Activated T-cell treated with anti-CD3 and anti-CD28 coated beads, Interleukin-2, amount 50 U/mL, for 24 hours (primary cell): Measurements from ENCODE around the gene CD28.

ENCODE experiments used
- DNase-seq: peaks from one replicate; pipeline ENCODE4 v3.0.0-alpha.2; 2020
- H3K27ac Mint-ChIP-seq: 2 replicates; pipeline ENCODE4 v1.8.0; 2020; ENCODE audit warnings: mild to moderate bottlenecking, mixed read lengths
- H3K27me3 Mint-ChIP-seq: 2 replicates; pipeline ENCODE4 v1.8.0; 2020; ENCODE audit warnings: mixed read lengths
- H3K36me3 Mint-ChIP-seq: 2 replicates; pipeline ENCODE4 v1.8.0; 2020; ENCODE audit warnings: low read depth, mixed read lengths
- H3K4me1 Mint-ChIP-seq: 2 replicates; pipeline ENCODE4 v1.8.0; 2020; ENCODE audit warnings: low read depth, mixed read lengths
- H3K4me3 Mint-ChIP-seq: 2 replicates; pipeline ENCODE4 v1.8.0; 2020; ENCODE audit warnings: mild to moderate bottlenecking, moderate library complexity, mixed read lengths
- H3K9me3 Mint-ChIP-seq: 2 replicates; pipeline ENCODE4 v1.8.0; 2020; ENCODE audit warnings: mixed read lengths

Gene CD28

DNA sequence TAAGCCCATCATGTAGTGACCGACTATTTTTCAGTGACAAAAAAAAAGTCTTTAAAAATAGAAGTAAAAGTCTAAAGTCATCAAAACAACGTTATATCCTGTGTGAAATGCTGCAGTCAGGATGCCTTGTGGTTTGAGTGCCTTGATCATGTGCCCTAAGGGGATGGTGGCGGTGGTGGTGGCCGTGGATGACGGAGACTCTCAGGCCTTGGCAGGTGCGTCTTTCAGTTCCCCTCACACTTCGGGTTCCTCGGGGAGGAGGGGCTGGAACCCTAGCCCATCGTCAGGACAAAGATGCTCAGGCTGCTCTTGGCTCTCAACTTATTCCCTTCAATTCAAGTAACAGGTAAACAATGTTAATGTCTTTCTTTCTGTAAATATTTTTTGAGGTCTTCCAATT, at the start of gene CD28:
CD28 (plus strand) TSS at position 237 of the 400 bp plus-strand sequence; CDS start at position 295, 58 bp downstream.
- DNase-seq: peak; percentile 86

DNA sequence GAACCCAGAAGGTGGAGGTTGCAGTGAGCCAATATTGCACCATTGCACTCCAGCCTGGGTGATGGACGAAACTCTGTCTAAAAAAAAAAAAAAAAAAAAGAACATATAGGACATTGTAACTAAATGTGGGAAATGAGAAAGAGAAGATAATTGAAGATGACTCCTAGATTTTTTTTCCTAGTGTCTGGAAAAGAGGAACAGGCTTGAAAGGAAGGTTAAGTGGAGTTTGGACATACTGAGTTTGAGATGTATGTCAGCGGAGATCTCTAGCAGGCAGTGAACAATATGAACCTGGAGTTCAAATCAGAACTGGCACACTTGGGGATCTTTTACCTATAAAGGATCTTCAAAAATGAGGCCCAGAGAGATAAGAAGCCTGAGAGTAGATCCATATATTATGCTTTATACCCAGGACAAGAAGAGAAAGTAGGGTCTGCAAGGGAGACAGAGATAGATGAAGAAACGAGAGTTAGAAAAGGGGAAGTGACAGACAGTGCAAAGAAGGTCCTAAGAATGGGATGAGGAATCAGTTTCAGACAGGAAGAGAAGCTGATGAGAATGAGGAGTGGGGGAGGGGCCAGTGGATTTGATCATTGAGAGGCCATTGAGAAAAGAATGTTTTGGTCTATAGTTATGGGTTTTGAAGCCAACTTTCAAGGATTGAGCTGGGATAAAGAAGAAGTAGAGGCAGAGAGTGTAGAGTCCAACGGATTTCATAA, 46.9 kb upstream of the CD28 start:
- Mint-ChIP-seq H3K4me1 (peaks cover 29% of the 10 kb centered on the region), H3K27me3 (no peaks in the 10 kb centered on the region), H3K36me3 (no peaks in the 10 kb centered on the region), H3K4me3 (no peak overlapping the region), H3K9me3 (no peaks in the 10 kb centered on the region), H3K27ac (no peak overlapping the region)
- DNase-seq: no peak

More for the DNA sequence above, at the start of gene CD28:
- peaks cover 11% of the 10 kb centered on the region for H3K9me3 Mint-ChIP-seq
- H3K4me3 Mint-ChIP-seq: peak within 1 kb of the TSS; percentile 93
- peak within 1 kb of the TSS; percentile 97 for H3K27ac Mint-ChIP-seq
- H3K4me1 Mint-ChIP-seq: peaks cover 50% of the 10 kb centered on the region
- H3K27me3 Mint-ChIP-seq: no peaks in the 10 kb centered on the region
- peaks cover 52% of the 10 kb centered on the region for H3K36me3 Mint-ChIP-seq

DNA sequence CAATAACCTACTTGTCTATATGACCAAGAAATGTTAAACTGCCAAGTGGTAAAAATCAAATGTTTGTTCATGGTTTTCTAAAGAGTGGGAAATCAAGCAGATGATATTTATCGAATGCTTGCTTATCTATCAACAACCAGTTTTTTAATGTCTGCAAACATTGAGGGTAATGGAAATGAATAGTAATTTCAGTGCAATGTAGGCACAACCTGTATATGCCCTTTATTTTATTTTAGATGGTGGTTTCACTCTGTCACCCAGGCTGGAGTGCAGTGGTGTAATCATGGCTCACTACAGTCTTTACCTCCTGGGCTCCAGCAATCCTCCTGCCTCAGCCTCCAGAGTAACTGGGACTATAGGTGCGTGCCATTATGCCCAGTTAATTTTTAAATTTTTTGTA, 46.0 kb upstream of the CD28 start:
- no peaks in the 10 kb centered on the region for H3K9me3 Mint-ChIP-seq
- no peaks in the 10 kb centered on the region for H3K27me3 Mint-ChIP-seq
- no peak overlapping the region for H3K27ac Mint-ChIP-seq
- no peak for DNase-seq
- H3K36me3 Mint-ChIP-seq: no peaks in the 10 kb centered on the region
- peaks cover 21% of the 10 kb centered on the region for H3K4me1 Mint-ChIP-seq
- no peak overlapping the region for H3K4me3 Mint-ChIP-seq

DNA sequence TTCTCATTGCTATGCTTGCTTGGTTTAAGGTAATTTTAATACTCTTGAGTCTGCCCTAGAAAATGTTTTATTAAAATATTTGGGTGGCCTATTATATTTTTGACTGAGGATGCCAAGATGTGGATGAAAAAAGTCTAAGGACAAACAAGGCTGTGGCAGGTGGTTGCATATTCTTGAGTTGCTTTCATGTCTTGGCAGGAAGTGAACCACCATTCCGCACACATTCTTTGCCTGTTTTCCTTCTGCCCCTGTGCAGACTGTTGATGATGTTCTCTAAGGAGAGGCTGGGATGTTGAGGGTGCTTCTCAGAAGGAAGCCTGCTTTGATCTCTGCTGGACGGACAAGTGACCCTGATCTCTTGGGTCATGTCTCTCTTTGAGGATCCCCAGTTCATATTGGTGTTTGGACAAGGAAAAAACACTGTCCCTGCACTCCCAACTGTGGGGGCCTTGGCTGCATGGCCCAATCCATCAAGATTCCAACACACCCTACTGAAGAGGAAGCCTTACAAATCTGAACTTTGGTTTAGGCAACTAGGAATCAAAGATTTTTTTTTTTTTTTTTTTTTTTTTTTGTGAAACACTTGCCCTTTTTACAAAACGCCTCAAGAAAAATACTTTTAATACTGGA, 45.0 kb upstream of the CD28 start:
- DNase-seq: no peak
- Mint-ChIP-seq H3K27ac (no peak overlapping the region), H3K36me3 (no peaks in the 10 kb centered on the region), H3K4me3 (no peak overlapping the region), H3K4me1 (peaks cover 15% of the 10 kb centered on the region), H3K9me3 (no peaks in the 10 kb centered on the region), H3K27me3 (no peaks in the 10 kb centered on the region)

DNA sequence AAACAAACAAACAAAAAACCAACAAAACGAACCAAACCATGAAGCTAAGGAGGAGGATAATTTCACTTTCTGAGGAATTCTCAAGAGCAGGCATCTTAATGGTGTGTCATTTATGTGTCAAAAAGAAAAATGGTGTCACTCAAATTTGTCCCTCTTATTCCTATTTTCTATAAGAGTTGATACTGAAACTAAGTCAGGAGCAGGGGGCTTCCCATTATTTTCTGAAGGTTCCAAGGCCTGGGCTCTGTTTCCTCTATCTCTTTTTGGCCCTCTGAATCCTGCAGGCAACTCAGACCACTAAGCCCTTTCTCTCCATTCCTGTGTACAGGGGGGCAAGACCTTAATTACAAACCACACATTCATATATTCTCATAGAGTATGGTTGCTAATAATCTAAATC, 44.0 kb upstream of the CD28 start:
- H3K4me1 Mint-ChIP-seq: peaks cover 11% of the 10 kb centered on the region
- no peaks in the 10 kb centered on the region for H3K36me3 Mint-ChIP-seq
- DNase-seq: no peak
- no peaks in the 10 kb centered on the region for H3K9me3 Mint-ChIP-seq
- H3K27me3 Mint-ChIP-seq: no peaks in the 10 kb centered on the region
- no peak overlapping the region for H3K4me3 Mint-ChIP-seq
- no peak overlapping the region for H3K27ac Mint-ChIP-seq

DNA sequence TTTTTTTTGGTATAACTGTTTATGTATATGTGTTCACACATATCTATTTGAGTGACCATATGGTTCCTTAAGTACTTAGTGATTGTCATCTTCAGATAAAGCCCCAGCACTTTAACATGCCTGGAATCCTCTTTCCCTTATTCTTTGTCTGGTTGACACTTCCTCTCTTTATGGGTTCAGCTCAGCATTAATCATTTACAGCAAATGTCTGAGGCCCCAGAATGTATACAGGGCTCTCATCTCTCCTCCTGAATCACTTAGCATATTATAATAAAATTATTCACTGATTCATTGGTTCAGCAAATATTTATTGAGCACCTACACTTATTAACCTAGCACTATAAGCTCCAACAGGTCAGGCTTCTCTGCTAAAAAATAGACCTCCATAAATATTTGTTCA, 43.5 kb upstream of the CD28 start:
- H3K27ac Mint-ChIP-seq: no peak overlapping the region
- no peak for DNase-seq

DNA sequence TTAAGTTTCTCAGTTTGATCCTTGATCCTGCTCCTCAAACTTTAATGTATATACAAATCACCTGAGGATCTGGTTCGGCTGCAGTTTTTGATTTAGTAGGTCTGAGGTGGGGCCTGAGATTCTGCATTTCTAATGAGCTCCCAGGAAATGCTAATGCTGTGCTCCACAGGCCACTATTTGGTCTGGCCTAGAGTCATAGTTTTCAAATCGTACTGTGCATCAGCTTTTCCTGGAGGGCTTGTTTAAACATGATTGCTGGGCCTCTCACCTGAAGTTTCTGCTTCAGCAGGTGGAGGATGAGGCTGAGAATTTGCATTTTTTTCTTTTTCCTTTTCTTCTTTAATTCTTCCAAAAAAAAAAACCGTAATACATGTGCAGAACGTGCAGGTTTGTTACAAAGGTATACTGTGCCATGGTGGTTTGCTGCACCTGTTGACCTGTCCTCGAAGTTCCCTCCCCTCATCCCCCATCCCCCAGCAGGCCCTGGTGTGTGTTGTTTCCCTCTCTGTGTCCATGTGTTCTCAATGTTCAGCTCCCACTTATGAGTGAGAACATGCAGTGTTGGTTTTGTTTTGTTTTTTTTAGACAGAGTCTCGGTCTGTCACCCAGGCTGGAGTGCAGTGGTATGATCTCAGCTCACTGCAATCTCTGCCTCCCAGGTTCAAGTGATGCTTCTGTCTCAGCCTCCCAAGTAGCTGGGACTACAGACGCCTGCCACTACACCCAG, 42.2 kb upstream of the CD28 start:
- Mint-ChIP-seq H3K4me1 (peaks cover 13% of the 10 kb centered on the region), H3K27me3 (no peaks in the 10 kb centered on the region), H3K27ac (no peak overlapping the region), H3K36me3 (no peaks in the 10 kb centered on the region), H3K9me3 (no peaks in the 10 kb centered on the region), H3K4me3 (no peak overlapping the region)
- DNase-seq: no peak

More for the DNA sequence above, 43.5 kb upstream of the CD28 start:
- Mint-ChIP-seq H3K4me1 (peaks cover 12% of the 10 kb centered on the region), H3K27me3 (no peaks in the 10 kb centered on the region), H3K9me3 (no peaks in the 10 kb centered on the region), H3K36me3 (no peaks in the 10 kb centered on the region), H3K4me3 (no peak overlapping the region)

DNA sequence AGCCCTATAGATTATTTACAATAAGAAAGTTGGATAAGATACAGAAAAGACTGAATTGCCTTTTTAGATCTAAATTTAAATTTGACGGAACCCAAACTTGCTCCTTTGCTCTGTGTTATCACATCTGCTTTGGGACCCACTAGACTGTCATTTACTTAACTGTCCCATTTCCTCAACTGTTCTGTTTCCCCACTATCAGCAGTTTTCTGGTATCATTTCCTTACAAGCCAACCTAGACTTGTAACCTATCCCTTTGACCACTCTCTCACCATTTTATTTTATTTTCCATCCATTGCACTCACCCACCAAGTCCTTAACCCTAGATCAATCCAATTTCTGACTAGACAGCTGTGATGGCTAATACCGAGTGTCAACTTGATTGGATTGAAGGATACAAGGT, 38.6 kb upstream of the CD28 start:
- DNase-seq: no peak
- no peaks in the 10 kb centered on the region for H3K27me3 Mint-ChIP-seq
- H3K27ac Mint-ChIP-seq: no peak overlapping the region
- H3K4me1 Mint-ChIP-seq: peaks cover 10% of the 10 kb centered on the region
- H3K9me3 Mint-ChIP-seq: no peaks in the 10 kb centered on the region
- no peak overlapping the region for H3K4me3 Mint-ChIP-seq
- H3K36me3 Mint-ChIP-seq: no peaks in the 10 kb centered on the region

DNA sequence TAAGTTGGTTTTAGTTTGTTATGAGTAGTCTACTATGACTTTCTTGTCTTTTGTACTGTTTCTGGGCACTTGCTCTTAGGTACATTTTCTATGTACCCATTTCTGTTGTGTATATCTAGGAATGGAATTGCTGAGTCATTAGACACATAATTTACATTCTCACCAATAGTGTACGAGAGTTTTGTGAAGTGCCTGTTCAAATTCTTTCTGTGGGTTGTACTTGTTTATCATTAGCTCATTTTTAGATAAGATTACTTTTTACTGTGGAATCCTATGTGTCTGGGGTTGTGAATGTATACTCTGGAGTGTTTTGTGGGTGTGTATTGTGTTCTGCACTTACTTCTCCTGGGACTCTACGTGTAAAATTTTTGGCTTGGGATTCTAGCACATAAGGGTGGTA, 36.6 kb upstream of the CD28 start:
- peaks cover 6% of the 10 kb centered on the region for H3K9me3 Mint-ChIP-seq
- H3K36me3 Mint-ChIP-seq: no peaks in the 10 kb centered on the region
- H3K4me3 Mint-ChIP-seq: no peak overlapping the region
- H3K4me1 Mint-ChIP-seq: peaks cover 26% of the 10 kb centered on the region
- no peak for DNase-seq
- no peaks in the 10 kb centered on the region for H3K27me3 Mint-ChIP-seq
- H3K27ac Mint-ChIP-seq: peak overlapping the region; percentile 69

DNA sequence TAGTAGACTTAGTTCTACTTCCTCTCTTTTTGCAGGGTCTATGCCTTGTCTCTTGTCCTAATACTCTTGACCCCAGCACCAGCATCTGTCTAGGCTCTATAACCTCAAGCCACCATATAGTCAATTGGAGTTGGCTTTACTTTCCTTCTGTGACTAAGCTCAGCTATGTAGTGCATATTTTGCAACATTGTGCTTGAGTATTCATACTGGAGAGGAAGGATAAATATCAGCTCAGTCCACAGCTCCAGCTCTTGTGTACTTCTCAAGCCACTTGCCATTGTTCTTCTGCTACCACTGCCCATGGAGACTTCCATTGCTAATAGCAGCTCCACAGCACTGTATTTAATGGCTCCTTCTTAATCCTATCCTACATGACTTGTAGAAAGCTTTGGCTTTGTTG, 35.5 kb upstream of the CD28 start:
- DNase-seq: no peak
- H3K27me3 Mint-ChIP-seq: no peaks in the 10 kb centered on the region
- peaks cover 6% of the 10 kb centered on the region for H3K9me3 Mint-ChIP-seq
- H3K4me1 Mint-ChIP-seq: peaks cover 32% of the 10 kb centered on the region
- H3K36me3 Mint-ChIP-seq: no peaks in the 10 kb centered on the region
- no peak overlapping the region for H3K4me3 Mint-ChIP-seq
- no peak overlapping the region for H3K27ac Mint-ChIP-seq

DNA sequence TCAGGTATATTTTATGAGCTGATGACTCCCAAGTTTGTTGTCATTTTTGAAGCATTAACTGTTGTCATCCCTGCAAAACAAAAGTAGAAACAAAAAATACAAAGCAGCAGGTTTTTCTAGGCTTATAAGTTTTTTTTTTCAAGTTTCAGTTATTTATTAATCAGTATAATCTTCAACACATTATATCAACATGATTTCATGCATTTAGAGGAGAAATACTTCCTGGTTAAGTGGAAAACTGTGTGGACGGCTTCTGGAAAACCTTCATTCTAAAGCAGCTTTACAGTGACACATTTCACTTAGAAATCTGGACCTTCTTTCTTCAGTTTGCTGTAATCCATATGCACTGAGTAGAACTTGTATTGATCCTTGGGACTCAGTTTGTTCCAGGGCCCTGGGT, 34.6 kb upstream of the CD28 start:
- H3K4me1 Mint-ChIP-seq: peaks cover 32% of the 10 kb centered on the region
- DNase-seq: no peak
- no peaks in the 10 kb centered on the region for H3K36me3 Mint-ChIP-seq
- no peak overlapping the region for H3K4me3 Mint-ChIP-seq
- H3K27me3 Mint-ChIP-seq: no peaks in the 10 kb centered on the region
- peaks cover 6% of the 10 kb centered on the region for H3K9me3 Mint-ChIP-seq
- H3K27ac Mint-ChIP-seq: no peak overlapping the region

DNA sequence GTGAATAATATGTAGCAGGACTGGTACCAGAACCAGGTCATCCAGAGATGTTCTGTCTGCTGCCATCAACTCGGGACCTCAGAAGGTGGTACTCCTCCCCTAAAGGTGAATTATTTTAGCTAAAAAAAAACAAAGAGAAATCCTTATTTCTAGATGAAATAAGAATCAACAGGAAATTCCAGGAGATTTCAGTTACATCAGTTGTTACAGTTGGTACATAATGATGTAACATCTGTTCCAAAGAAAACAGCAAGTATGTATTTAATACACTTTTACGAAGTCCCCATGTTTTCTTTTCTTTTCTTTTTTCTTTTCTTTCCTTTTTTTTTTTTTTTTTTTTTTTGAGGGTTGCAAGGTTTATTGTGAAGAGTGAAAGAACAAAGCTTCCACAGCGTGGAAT, 33.6 kb upstream of the CD28 start:
- no peak for DNase-seq
- no peak overlapping the region for H3K27ac Mint-ChIP-seq
- peaks cover 6% of the 10 kb centered on the region for H3K9me3 Mint-ChIP-seq
- no peaks in the 10 kb centered on the region for H3K27me3 Mint-ChIP-seq
- no peaks in the 10 kb centered on the region for H3K36me3 Mint-ChIP-seq
- H3K4me1 Mint-ChIP-seq: peaks cover 31% of the 10 kb centered on the region
- H3K4me3 Mint-ChIP-seq: no peak overlapping the region

DNA sequence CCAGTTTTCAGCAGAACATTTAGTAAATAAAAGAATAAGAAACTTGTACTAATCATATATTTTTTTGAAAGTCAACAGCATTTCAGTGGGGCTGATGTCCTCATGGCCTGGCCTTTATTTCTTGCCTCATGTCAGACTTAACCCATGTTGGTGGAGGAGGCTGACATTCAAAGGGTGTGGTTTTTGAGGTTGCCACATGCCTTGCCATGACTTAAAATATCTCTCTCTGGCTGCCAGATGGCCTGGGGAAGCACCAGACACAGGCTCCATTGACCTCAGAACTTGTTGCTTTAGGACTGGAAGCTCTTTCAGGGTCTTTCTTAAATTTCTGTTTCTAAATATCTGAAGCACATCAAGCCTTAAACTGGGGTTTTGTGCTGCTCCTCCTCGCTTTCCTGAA, 32.5 kb upstream of the CD28 start:
- H3K9me3 Mint-ChIP-seq: peaks cover 6% of the 10 kb centered on the region

DNA sequence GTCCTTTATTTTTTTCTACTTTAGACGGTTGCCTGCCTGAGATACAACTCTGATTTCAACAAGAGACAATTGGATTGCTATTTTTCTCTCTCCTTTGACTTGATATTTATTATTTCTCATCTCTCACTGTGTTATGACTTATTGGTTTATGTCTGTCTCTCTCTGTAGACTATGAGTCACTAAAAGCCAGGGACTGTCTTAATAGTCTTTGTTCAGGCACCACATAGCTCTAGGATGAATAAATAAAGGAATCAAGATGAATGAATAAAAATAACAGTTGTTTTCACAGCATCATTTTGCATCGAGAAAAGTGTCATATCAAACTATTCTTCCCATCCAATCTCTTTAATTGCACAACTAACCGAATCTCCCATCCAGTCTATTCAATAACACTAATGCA, 31.4 kb upstream of the CD28 start:
- peaks cover 6% of the 10 kb centered on the region for H3K9me3 Mint-ChIP-seq
- no peak overlapping the region for H3K4me3 Mint-ChIP-seq

More for the DNA sequence above, 32.5 kb upstream of the CD28 start:
- Mint-ChIP-seq H3K4me1 (peaks cover 29% of the 10 kb centered on the region), H3K4me3 (no peak overlapping the region), H3K27me3 (no peaks in the 10 kb centered on the region), H3K27ac (peak overlapping the region; percentile 63), H3K36me3 (no peaks in the 10 kb centered on the region)
- no peak for DNase-seq

DNA sequence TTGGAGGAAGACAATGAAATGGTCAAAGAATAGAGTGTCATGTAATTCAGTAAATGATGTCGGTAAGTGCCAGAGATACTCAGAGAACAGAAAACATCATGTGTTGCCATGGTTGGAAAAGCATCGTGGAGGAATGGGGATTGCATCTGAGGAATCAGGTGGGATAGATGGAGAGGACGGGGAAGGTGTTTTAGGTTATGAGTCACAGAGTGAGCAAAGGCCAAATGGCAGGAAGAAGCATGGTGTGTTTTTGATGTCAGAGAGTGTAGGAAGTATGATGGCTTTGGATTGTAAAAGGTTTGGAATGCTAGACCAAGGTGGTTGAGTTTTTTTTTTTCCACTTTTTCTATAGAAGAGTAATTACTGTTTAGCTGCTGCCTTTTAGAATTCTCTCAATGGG, 27.5 kb upstream of the CD28 start:
- peaks cover 51% of the 10 kb centered on the region for H3K4me1 Mint-ChIP-seq
- no peak overlapping the region for H3K4me3 Mint-ChIP-seq
- H3K36me3 Mint-ChIP-seq: no peaks in the 10 kb centered on the region
- H3K27ac Mint-ChIP-seq: no peak overlapping the region
- H3K9me3 Mint-ChIP-seq: no peaks in the 10 kb centered on the region
- no peak for DNase-seq
- no peaks in the 10 kb centered on the region for H3K27me3 Mint-ChIP-seq

More for the DNA sequence above, 31.4 kb upstream of the CD28 start:
- H3K4me1 Mint-ChIP-seq: peaks cover 30% of the 10 kb centered on the region
- no peak for DNase-seq
- H3K27me3 Mint-ChIP-seq: no peaks in the 10 kb centered on the region
- H3K36me3 Mint-ChIP-seq: no peaks in the 10 kb centered on the region
- no peak overlapping the region for H3K27ac Mint-ChIP-seq
